NCI-H2107 treated with DMSO at 0.1 percent for 48 hours (cell line): Measurements from ENCODE around the gene TAGLN2.
"Not testable (repeated sequence)": the region's sequence is repeated elsewhere in the genome, so short reads cannot be mapped to it uniquely, and the experiment has no call there.

Source experiments
- DNase-seq: peaks from one replicate; lab custom pipeline; 2025; ENCODE audit not compliant: unreplicated experiment; lab: John Stamatoyannopoulos, UW

The TAGLN2 gene

GRCh38 chr1:159922511-159923202 lies 2.6 kb downstream of the TAGLN2 start:
- no peak for DNase-seq

GRCh38 chr1:159921700-159922504 lies 3.4 kb downstream of the TAGLN2 start:
- no peak for DNase-seq

DNA sequence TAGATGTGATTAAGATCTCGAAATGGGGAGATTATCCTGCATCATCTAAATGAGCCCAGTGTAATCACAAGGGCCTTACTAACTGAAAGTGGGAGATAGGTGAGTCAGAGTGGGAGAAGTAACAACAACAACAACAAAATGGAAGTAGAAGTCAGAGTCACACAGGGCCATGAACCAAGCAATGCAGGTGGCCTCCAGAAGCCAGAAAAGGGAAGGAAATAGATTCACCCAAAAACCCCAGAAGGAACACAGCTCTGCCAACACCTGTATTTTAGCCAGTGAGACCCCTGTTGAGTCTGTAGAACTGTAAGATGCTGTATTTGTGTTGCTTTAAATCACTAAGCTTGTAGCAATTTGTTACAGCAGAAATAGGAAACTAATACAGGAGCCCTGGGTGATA lies 4.1 kb downstream of the TAGLN2 start:
- no peak for DNase-seq

DNA sequence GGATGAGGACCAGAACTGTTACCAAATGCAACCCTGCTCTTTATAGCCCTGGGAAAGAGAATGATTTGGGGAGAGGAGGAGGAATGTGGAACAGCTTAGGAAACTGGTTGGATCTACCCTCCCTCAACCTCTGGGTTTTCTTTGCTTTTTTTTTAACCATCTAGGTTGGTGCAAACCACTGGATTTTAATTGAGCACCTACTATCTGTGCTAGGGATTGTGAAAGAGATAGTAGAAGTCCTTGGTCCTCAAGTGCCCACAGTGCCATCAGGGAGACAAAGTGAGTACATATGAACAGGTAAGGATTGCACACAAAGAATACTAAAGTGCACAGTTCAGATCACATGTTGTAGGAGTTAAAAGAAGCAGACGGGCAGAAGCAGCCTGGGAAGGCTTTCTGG lies 4.7 kb downstream of the TAGLN2 start:
- no peak for DNase-seq

- DNase-seq: no peak
Observed at GRCh38 chr1:159920202-159920601, 5.1 kb downstream of the TAGLN2 start.

GRCh38 chr1:159919236-159919865 lies 6.0 kb downstream of the TAGLN2 start:
- DNase-seq: no peak

GRCh38 chr1:159918352-159919200 lies 6.7 kb downstream of the TAGLN2 start:
- no peak for DNase-seq

DNA sequence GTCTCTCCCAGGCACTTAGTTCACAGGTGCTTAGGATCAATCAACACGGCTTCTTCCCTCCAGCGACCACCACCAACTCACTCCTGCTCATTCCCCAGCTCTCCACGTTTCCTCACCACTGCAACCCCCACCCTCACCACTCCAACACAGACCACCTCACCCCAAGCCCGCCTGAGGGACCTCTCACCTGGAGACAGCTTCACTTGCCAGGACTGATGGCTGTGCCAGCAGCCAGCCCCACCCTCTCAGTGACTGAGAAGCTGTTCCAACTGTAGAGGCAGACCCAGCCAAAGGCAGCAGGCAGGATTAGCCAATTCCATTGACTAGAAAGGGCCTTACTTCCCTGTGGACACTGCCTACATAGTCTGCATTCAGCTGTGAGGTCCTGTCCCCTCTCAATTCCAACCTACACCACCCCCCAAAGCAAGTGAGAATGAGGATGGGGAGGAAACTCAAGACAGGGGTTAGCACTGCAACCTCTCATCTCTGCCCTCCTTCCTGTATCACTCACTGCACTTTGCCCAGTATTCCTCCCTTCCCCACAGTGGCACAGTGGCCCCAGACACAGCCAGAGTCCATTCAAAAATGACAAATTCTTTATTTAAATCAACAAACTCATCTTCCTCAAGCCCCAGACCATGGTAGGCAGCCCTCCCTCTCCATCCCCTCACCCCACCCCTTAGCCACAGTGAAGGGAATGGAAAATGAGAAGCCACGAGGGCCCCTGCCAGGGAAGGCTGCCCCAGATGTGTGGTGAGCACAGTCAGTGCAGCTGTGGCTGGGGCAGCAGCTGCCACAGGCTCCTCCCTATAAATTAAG lies 7.6 kb downstream of the TAGLN2 start:
- DNase-seq: no peak

- DNase-seq: peak; percentile 84
Observed at GRCh38 chr1:159916242-159917051, 8.9 kb downstream of the TAGLN2 start.

DNA sequence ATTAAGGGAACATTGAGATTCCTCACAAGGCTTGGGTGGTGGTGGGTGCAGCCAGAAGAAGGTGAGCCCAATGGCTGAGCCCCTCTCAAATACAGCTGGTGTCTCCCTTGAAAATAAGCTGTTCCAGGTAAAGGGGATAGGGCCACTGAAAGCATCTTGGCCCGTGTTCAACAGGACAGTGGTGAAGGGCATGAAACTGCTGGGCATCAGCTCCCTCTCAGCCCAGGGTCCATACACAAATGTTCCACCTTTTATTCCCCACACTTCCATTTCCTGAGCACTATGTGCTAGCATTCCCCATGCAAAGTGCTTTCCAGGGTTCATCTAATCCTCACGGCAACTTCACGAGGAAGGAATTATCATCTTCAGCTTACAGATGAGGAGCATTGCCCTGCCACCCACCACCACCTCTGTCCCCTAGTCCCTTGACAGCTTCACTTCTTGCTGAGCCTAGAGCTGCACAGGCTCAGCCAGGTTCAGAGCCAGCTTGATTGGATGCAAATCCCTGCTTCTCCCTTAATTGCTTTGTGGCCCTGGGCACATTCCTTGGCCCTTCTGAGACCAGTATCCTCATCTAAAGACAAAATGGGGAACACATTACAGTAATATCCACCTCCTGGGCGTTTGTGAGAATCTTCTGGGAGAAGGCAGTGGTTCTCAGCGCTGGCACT lies 9.6 kb downstream of the TAGLN2 start:
- DNase-seq: no peak

- no peak for DNase-seq
Observed at GRCh38 chr1:159914252-159915018, 10.9 kb downstream of the TAGLN2 start.

GRCh38 chr1:159913451-159914192 lies 11.7 kb downstream of the TAGLN2 start:
- no peak for DNase-seq

GRCh38 chr1:159911326-159912070 lies 13.8 kb downstream of the TAGLN2 start:
- no peak for DNase-seq

GRCh38 chr1:159908031-159908940 lies 17.0 kb downstream of the TAGLN2 start:
- DNase-seq: no peak

GRCh38 chr1:159906960-159907359 lies 18.3 kb downstream of the TAGLN2 start:
- DNase-seq: no peak

DNA sequence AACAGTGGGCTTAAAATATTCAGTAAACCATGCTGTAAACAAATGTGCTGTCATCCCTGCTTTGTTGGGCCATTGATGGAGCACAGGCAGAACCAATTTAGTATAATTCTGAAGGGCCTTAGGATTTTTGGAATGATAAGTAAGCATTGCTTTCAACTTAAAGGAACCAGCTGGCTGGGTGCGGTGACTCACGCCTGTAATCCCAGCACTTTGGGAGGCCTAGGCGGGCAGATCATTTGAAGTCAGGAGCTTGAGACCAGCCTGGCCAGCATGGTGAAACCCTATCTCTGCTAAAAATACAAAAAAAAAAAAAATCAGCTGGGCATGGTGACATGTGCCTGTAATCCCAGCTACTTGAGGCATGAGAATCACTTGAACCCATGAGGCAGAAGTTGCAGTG lies 21.3 kb downstream of the TAGLN2 start:
- not testable (repeated sequence) for DNase-seq
